ENCODE measurements around the gene FXR1. TPM values are rescaled to one million over a fixed set of nuclear protein-coding genes. Genes with fewer than 3 reads are reported as not detected.
"Not testable (repeated sequence)": the region's sequence is repeated elsewhere in the genome, so short reads cannot be mapped to it uniquely, and the experiment has no call there.

FXR1 gene
- 124 and 133 TPM in 2 replicates for polyA plus RNA-seq (2013)

- H3K27ac ChIP-seq (ENCODE audit: low read depth, low read length): peak within 1 kb of the TSS; percentile 89
- H3K9ac ChIP-seq (ENCODE audit: low read length): peak within 1 kb of the TSS; percentile 97
- peak; percentile 90 for DNase-seq
- H2AK5ac ChIP-seq (ENCODE audit: low read length): peak within 1 kb of the TSS; percentile 82
- peak within 1 kb of the TSS; percentile 100 for H4K8ac ChIP-seq (ENCODE audit: low read depth, low read length)
- WGBS (ENCODE audit: extremely low coverage, insufficient coverage, insufficient read length): no CpG with 5 or more reads among the region's 68 CpGs
- peaks cover 10% of the 10 kb centered on the region for H3K79me1 ChIP-seq (ENCODE audit: low read length)
- peak within 1 kb of the TSS; percentile 75 for H2BK120ac ChIP-seq (ENCODE audit: insufficient read depth, low read length, poor library complexity)
- peak within 1 kb of the TSS; percentile 98 for H3K4me3 ChIP-seq (ENCODE audit: low read depth, low read length)
- H3K9me3 ChIP-seq (ENCODE audit: insufficient read depth, low read depth, low read length): no peaks in the 10 kb centered on the region
- H3K14ac ChIP-seq (ENCODE audit: low read length): peak within 1 kb of the TSS; percentile 98
- no peaks in the 10 kb centered on the region for H3K27me3 ChIP-seq (ENCODE audit: insufficient read depth, low read length)
- peak within 1 kb of the TSS; percentile 96 for H2AFZ ChIP-seq (ENCODE audit: insufficient read depth, low read length, poor library complexity)
- H3K4me1 ChIP-seq (ENCODE audit: control insufficient read depth in 1 of 2, insufficient read depth in 2 of 2, low read length in 2 of 2): peaks cover 0 to 3% of the 10 kb centered on the region in 2 experiments
- H3K36me3 ChIP-seq (ENCODE audit: control insufficient read depth in 1 of 2, insufficient read depth in 2 of 2, low read length in 2 of 2): peaks cover 4 to 7% of the 10 kb centered on the region in 2 experiments
- H3K4me2 ChIP-seq (ENCODE audit: low read length): peak within 1 kb of the TSS; percentile 92
- H3K23ac ChIP-seq (ENCODE audit: low read length): no peak within 1 kb of the TSS
- peak within 1 kb of the TSS; percentile 99 for H3K18ac ChIP-seq (ENCODE audit: low read length)
- H4K91ac ChIP-seq (ENCODE audit: low read depth, low read length): peak within 1 kb of the TSS; percentile 81
- peaks cover 18% of the 10 kb centered on the region for H3K79me2 ChIP-seq (ENCODE audit: control insufficient read depth, insufficient read depth, low read length, poor library complexity)
- H2BK5ac ChIP-seq (ENCODE audit: low read depth, low read length, poor library complexity): peak within 1 kb of the TSS; percentile 97
- H3K4ac ChIP-seq (ENCODE audit: low read depth, low read length): peak within 1 kb of the TSS; percentile 90
- no peak within 1 kb of the TSS for H2BK12ac ChIP-seq (ENCODE audit: low read length)
- peak within 1 kb of the TSS; percentile 96 for H4K12ac ChIP-seq (ENCODE audit: low read depth, low read length)
Measured at GRCh38 chr3:180912304-180913296, at the start of gene FXR1. FXR1 (plus strand) TSS chr3:180912670; CDS start chr3:180912686, 16 bp downstream.

- H3K23ac ChIP-seq (ENCODE audit: low read length): no peak overlapping the region
- H2BK12ac ChIP-seq (ENCODE audit: low read length): no peak overlapping the region
- no CpG with 5 or more reads among the region's 28 CpGs for WGBS (ENCODE audit: extremely low coverage, insufficient coverage, insufficient read length)
- no peak overlapping the region for H3K4ac ChIP-seq (ENCODE audit: low read depth, low read length)
- H3K18ac ChIP-seq (ENCODE audit: low read length): no peak overlapping the region
- H4K12ac ChIP-seq (ENCODE audit: low read depth, low read length): no peak overlapping the region
- peak overlapping the region; percentile 20 for H3K4me3 ChIP-seq (ENCODE audit: low read depth, low read length)
- H4K91ac ChIP-seq (ENCODE audit: low read depth, low read length): no peak overlapping the region
- peak overlapping the region; percentile 34 for H3K9ac ChIP-seq (ENCODE audit: low read length)
- no peak overlapping the region for H2BK5ac ChIP-seq (ENCODE audit: low read depth, low read length, poor library complexity)
- no peak for DNase-seq
- no peak overlapping the region for H2AFZ ChIP-seq (ENCODE audit: insufficient read depth, low read length, poor library complexity)
- peaks cover 4 to 5% of the 10 kb centered on the region in 2 experiments for H3K4me1 ChIP-seq (ENCODE audit: control insufficient read depth in 1 of 2, insufficient read depth in 2 of 2, low read length in 2 of 2)
- H3K27me3 ChIP-seq (ENCODE audit: insufficient read depth, low read length): no peaks in the 10 kb centered on the region
- H3K79me1 ChIP-seq (ENCODE audit: low read length): peaks cover 2% of the 10 kb centered on the region
- H3K14ac ChIP-seq (ENCODE audit: low read length): no peak overlapping the region
- H3K4me2 ChIP-seq (ENCODE audit: low read length): peak overlapping the region; percentile 67
- no peaks in the 10 kb centered on the region for H3K79me2 ChIP-seq (ENCODE audit: control insufficient read depth, insufficient read depth, low read length, poor library complexity)
- no peak overlapping the region for H4K8ac ChIP-seq (ENCODE audit: low read depth, low read length)
- H3K9me3 ChIP-seq (ENCODE audit: insufficient read depth, low read depth, low read length): no peaks in the 10 kb centered on the region
- H3K36me3 ChIP-seq (ENCODE audit: control insufficient read depth in 1 of 2, insufficient read depth in 2 of 2, low read length in 2 of 2): no peaks in the 10 kb centered on the region
- no peak overlapping the region for H3K27ac ChIP-seq (ENCODE audit: low read depth, low read length)
- H2BK120ac ChIP-seq (ENCODE audit: insufficient read depth, low read length, poor library complexity): no peak overlapping the region
- H2AK5ac ChIP-seq (ENCODE audit: low read length): no peak overlapping the region
Measured at GRCh38 chr3:180870008-180870699, 42.3 kb upstream of the FXR1 start.

GRCh38 chr3:180871901-180872300 lies 40.6 kb upstream of the FXR1 start:
- Histone ChIP-seq H4K8ac (ENCODE audit: low read depth, low read length) (no peak overlapping the region), H3K79me1 (ENCODE audit: low read length) (peaks cover 2% of the 10 kb centered on the region), H3K9me3 (ENCODE audit: insufficient read depth, low read depth, low read length) (no peaks in the 10 kb centered on the region), H3K18ac (ENCODE audit: low read length) (no peak overlapping the region), H3K36me3 (ENCODE audit: control insufficient read depth in 1 of 2, insufficient read depth in 2 of 2, low read length in 2 of 2) (no peaks in the 10 kb centered on the region), H2BK5ac (ENCODE audit: low read depth, low read length, poor library complexity) (no peak overlapping the region), H2BK120ac (ENCODE audit: insufficient read depth, low read length, poor library complexity) (no peak overlapping the region), H3K27ac (ENCODE audit: low read depth, low read length) (no peak overlapping the region), H4K91ac (ENCODE audit: low read depth, low read length) (no peak overlapping the region), H3K9ac (ENCODE audit: low read length) (no peak overlapping the region), H3K4ac (ENCODE audit: low read depth, low read length) (no peak overlapping the region), H3K4me1 (ENCODE audit: control insufficient read depth in 1 of 2, insufficient read depth in 2 of 2, low read length in 2 of 2) (peaks cover 4 to 5% of the 10 kb centered on the region in 2 experiments), H3K14ac (ENCODE audit: low read length) (no peak overlapping the region), H4K12ac (ENCODE audit: low read depth, low read length) (no peak overlapping the region), H2AFZ (ENCODE audit: insufficient read depth, low read length, poor library complexity) (no peak overlapping the region), H3K27me3 (ENCODE audit: insufficient read depth, low read length) (no peaks in the 10 kb centered on the region), H3K23ac (ENCODE audit: low read length) (no peak overlapping the region), H2AK5ac (ENCODE audit: low read length) (no peak overlapping the region), H3K79me2 (ENCODE audit: control insufficient read depth, insufficient read depth, low read length, poor library complexity) (no peaks in the 10 kb centered on the region), H2BK12ac (ENCODE audit: low read length) (no peak overlapping the region), H3K4me2 (ENCODE audit: low read length) (no peak overlapping the region), H3K4me3 (ENCODE audit: low read depth, low read length) (no peak overlapping the region)
- WGBS (ENCODE audit: extremely low coverage, insufficient coverage, insufficient read length): no CpG with 5 or more reads among the region's 3 CpGs
- no peak for DNase-seq

- H3K79me1 ChIP-seq (ENCODE audit: low read length); H4K12ac ChIP-seq (ENCODE audit: low read depth, low read length); H2BK5ac ChIP-seq (ENCODE audit: low read depth, low read length, poor library complexity); H4K91ac ChIP-seq (ENCODE audit: low read depth, low read length); H4K8ac ChIP-seq (ENCODE audit: low read depth, low read length); H3K4ac ChIP-seq (ENCODE audit: low read depth, low read length); H3K36me3 ChIP-seq (ENCODE audit: control insufficient read depth in 1 of 2, insufficient read depth in 2 of 2, low read length in 2 of 2); H3K4me2 ChIP-seq (ENCODE audit: low read length); H2BK120ac ChIP-seq (ENCODE audit: insufficient read depth, low read length, poor library complexity); H3K79me2 ChIP-seq (ENCODE audit: control insufficient read depth, insufficient read depth, low read length, poor library complexity); H3K9me3 ChIP-seq (ENCODE audit: insufficient read depth, low read depth, low read length); H3K27ac ChIP-seq (ENCODE audit: low read depth, low read length); H2AK5ac ChIP-seq (ENCODE audit: low read length); H3K23ac ChIP-seq (ENCODE audit: low read length); H2AFZ ChIP-seq (ENCODE audit: insufficient read depth, low read length, poor library complexity); DNase-seq; H3K18ac ChIP-seq (ENCODE audit: low read length); H3K27me3 ChIP-seq (ENCODE audit: insufficient read depth, low read length); H2BK12ac ChIP-seq (ENCODE audit: low read length); H3K4me3 ChIP-seq (ENCODE audit: low read depth, low read length); H3K9ac ChIP-seq (ENCODE audit: low read length); H3K14ac ChIP-seq (ENCODE audit: low read length); H3K4me1 ChIP-seq (ENCODE audit: control insufficient read depth in 1 of 2, insufficient read depth in 2 of 2, low read length in 2 of 2): not testable (repeated sequence)
- no CpG with 5 or more reads among the region's 9 CpGs for WGBS (ENCODE audit: extremely low coverage, insufficient coverage, insufficient read length)
Measured at GRCh38 chr3:180872430-180872829, 40.0 kb upstream of the FXR1 start.

Measured in trophoblast cell (in vitro differentiated cells and primary cell).